ENCODE measurements around the gene PRPH2. TPM values are rescaled to one million over a fixed set of nuclear protein-coding genes. Genes with fewer than 3 reads are reported as not detected.
A peak's percentile ranks its signal among the peaks of the same experiment; 100 is the strongest.

The PRPH2 gene
- polyA plus RNA-seq (2013, experiment 1 of 2; ENCODE audit: insufficient read length) = 2.8 TPM
- polyA plus RNA-seq (2013, experiment 2 of 2; ENCODE audit: insufficient read length) = 2.3 TPM

- no peak for DNase-seq
These were observed at the start of gene PRPH2 for GRCh38 chr6:42722497-42722896. Gene PRPH2 (minus strand): TSS chr6:42722597. CDS start chr6:42722334, 263 bp downstream.

- DNase-seq = no peak
These were observed 49.3 kb upstream of the PRPH2 start for GRCh38 chr6:42771741-42772100.

GRCh38 chr6:42769836-42770235, 47.4 kb upstream of the PRPH2 start:
- DNase-seq = no peak

GRCh38 chr6:42769051-42769450, 46.7 kb upstream of the PRPH2 start:
- no peak for DNase-seq

- no peak for DNase-seq
These were observed 43.8 kb upstream of the PRPH2 start for GRCh38 chr6:42766163-42766670.

- no peak for DNase-seq
These were observed 42.7 kb upstream of the PRPH2 start for GRCh38 chr6:42764911-42765648.

- no peak for DNase-seq
These were observed 40.6 kb upstream of the PRPH2 start for GRCh38 chr6:42762950-42763349.

GRCh38 chr6:42762426-42762859, 40.0 kb upstream of the PRPH2 start:
- DNase-seq = no peak

GRCh38 chr6:42761287-42762067, 39.1 kb upstream of the PRPH2 start:
- DNase-seq = no peak

GRCh38 chr6:42758756-42759430, 36.5 kb upstream of the PRPH2 start:
- no peak for DNase-seq

- no peak for DNase-seq
These were observed 34.3 kb upstream of the PRPH2 start for GRCh38 chr6:42756722-42757121.

- no peak for DNase-seq
These were observed 32.4 kb upstream of the PRPH2 start for GRCh38 chr6:42754759-42755158.

GRCh38 chr6:42751055-42751454, 28.7 kb upstream of the PRPH2 start:
- no peak for DNase-seq

GRCh38 chr6:42748203-42748898, 26.0 kb upstream of the PRPH2 start:
- DNase-seq = no peak

- DNase-seq = peak; percentile 95
These were observed 24.3 kb upstream of the PRPH2 start for GRCh38 chr6:42746463-42747391.

GRCh38 chr6:42745640-42746462, 23.5 kb upstream of the PRPH2 start, which contains the start of gene TBCC:
Gene TBCC (minus strand): TSS chr6:42746103. CDS start chr6:42746073, 30 bp downstream.
- DNase-seq = peak; percentile 99

GRCh38 chr6:42745083-42745639, 22.8 kb upstream of the PRPH2 start:
- DNase-seq = no peak

- no peak for DNase-seq
These were observed 22.0 kb upstream of the PRPH2 start for GRCh38 chr6:42744351-42744893.

- no peak for DNase-seq
These were observed 19.9 kb upstream of the PRPH2 start for GRCh38 chr6:42742116-42742894.
